ENCODE results near the gene CPAMD8.
"Not testable (repeated sequence)": the region's sequence is repeated elsewhere in the genome, so short reads cannot be mapped to it uniquely, and the experiment has no call there.

Gene CPAMD8

DNA sequence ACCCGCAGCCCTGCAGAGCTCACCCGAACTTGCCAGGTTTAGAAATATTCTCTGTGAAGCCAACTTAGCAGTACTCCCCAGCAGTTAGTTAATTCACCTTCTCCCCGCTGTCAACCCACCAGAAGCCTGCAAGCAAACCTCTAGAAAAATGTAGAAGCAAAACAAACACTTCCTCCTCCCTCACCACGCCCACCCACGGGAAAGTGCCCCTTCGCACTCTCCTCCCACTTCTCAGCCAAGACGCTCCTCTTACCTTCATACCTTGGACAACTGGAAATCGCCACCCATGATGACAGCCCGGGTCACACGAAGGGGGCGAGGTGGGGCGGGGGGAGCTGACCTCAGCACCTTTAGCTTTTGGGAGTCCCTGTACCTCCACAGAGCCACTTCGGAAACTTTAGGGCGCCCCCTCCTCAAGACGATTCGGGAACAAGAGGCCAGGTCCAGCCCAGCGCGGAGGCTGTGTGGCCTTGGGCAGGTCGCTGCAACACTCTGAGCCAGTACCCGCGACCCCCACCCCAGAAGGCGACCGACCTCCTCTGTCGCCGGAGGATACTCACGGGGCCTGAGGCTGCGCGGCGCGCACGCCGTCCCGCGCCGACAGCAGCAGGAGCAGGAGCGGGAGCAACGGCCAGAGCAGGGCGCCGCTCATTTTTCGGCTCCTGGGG lies 485 bp downstream of the CPAMD8 start:
- FAIRE-seq: no peak
- TF ChIP-seq, protein P1, sequence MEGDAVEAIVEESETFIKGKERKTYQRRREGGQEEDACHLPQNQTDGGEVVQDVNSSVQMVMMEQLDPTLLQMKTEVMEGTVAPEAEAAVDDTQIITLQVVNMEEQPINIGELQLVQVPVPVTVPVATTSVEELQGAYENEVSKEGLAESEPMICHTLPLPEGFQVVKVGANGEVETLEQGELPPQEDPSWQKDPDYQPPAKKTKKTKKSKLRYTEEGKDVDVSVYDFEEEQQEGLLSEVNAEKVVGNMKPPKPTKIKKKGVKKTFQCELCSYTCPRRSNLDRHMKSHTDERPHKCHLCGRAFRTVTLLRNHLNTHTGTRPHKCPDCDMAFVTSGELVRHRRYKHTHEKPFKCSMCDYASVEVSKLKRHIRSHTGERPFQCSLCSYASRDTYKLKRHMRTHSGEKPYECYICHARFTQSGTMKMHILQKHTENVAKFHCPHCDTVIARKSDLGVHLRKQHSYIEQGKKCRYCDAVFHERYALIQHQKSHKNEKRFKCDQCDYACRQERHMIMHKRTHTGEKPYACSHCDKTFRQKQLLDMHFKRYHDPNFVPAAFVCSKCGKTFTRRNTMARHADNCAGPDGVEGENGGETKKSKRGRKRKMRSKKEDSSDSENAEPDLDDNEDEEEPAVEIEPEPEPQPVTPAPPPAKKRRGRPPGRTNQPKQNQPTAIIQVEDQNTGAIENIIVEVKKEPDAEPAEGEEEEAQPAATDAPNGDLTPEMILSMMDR (IDR thresholded peaks at IDR 0.05; ENCODE audit: insufficient read depth, missing control alignments): no peak
- DNase-seq (ENCODE audit: insufficient read length, low spot score): no peak

DNA sequence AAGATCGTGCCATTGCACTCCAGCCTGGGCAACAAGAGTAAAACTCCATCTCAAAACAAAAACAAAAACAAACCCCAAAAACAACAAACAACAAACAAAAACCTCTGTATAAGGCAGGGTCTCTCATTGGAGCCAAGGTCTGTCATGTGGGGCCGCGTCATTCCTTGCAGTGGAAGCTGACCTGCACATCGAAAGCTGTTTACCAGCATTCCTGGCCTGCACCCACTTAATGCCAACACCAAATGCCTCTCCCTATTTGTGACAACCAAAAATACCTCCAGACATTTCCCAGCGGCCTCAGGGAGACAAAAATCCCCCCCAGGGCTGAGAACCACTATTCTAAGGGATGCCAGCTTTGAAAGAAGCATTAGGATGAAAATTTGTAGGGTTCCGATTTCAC lies 1.2 kb downstream of the CPAMD8 start:
- FAIRE-seq (no peak), DNase-seq (ENCODE audit: insufficient read length, low spot score) (no peak)
- TF ChIP-seq, protein P1 (IDR thresholded peaks at IDR 0.05; ENCODE audit: insufficient read depth, missing control alignments): no peak

DNA sequence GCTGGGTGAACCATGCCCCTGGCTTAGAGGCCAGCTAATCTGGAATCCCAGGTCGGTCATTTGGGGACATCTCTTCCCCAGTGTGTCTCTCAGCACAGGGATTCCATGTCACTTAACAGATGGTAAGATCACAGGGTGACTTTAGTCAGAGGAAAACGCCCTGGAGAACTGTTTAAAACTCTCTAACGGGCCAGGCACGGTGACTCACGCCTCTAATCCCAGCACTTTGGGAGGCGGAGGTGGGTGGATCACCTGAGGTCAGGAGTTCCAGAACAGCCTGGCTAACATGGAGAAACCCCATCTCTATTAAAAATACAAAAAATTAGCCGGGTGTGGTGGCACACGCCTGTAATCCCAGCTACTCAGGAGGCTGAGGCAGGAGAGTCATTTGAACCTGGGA lies 1.7 kb downstream of the CPAMD8 start:
- not testable (repeated sequence) for DNase-seq (ENCODE audit: insufficient read length, low spot score); FAIRE-seq

DNA sequence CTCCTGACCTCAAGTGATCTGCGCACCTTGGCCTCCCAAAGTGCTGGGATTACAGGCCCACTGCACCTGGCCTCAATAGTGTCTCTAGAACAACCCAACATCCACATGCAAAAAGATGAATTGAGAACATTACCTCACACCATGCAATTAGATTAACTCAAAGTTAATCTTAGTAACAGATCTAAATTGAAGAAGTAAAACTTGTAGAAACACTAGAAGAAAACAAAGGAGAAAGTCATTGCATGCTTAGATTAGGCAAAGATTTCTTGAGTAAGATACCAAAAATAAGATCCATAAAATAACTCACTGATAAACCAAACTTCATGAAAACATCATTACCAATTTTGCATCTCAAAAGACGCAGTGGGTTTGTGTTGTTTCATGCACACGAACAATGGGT lies 2.8 kb downstream of the CPAMD8 start:
- DNase-seq (ENCODE audit: insufficient read length, low spot score) (no peak), FAIRE-seq (no peak)

DNA sequence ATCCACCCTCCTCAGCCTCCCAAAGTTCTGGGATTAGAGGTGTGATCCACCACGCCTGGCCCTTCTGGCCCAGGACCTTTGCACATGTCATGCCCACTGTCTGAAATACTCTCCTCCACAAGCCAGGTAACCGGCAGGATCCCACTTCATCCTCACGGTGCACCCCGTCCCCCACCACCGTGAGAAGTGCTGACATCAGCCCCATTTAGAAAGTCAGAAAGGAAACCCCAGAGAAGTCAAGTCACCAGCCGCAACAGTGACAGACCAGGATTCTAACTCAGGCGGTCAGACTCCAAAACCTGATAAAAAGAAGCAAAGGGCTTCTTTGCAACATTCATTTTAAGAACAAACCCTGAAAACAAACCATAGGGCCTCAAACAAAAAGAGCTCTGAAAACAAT lies 3.9 kb downstream of the CPAMD8 start:
- TF ChIP-seq, protein P1 (IDR thresholded peaks at IDR 0.05; ENCODE audit: insufficient read depth, missing control alignments): no peak
- DNase-seq (ENCODE audit: insufficient read length, low spot score) (no peak), FAIRE-seq (no peak)

More for the DNA sequence above, 2.8 kb downstream of the CPAMD8 start:
- TF ChIP-seq, protein P1 (IDR thresholded peaks at IDR 0.05; ENCODE audit: insufficient read depth, missing control alignments): no peak

DNA sequence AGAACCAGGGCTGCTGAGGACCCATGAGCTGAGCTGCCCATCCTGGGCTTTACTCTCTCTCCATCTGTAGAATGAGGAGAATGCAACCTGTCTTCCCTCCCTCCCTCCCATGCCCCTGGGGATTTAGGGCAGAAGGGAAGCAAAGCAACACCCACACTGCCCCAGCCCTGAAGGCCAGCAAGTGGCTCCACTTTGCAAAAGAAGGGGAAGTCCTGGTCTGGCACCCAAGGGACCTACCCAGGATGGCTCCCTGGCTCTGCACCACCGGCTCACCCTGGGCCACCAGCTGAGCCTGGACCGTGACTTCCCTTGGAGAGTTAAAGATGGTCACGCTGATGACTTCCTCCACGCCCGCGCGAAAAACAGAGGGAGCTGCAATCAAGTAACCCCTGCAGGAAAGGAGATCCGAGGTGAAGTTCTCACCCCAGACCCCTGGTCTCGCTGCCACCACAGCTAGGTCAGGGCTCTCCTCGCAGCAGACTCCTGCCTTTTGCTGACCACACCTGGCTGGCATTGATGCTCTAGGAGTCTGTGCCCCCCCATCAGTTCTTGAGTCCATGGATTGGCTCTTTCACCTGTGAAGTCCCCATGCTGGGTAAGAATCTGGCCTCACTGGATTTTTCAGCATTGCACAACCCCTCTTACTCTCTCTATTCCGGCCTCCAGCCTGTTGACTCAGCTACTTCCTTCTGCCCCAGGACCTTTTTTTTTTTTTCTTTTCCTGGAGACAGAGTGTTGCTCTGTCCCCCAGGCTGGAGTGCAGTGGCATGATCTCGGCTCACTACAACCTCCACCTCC lies 4.6 kb downstream of the CPAMD8 start:
- DNase-seq (ENCODE audit: insufficient read length, low spot score) (no peak), FAIRE-seq (no peak)
- TF ChIP-seq, protein P1 (IDR thresholded peaks at IDR 0.05; ENCODE audit: insufficient read depth, missing control alignments): no peak

DNA sequence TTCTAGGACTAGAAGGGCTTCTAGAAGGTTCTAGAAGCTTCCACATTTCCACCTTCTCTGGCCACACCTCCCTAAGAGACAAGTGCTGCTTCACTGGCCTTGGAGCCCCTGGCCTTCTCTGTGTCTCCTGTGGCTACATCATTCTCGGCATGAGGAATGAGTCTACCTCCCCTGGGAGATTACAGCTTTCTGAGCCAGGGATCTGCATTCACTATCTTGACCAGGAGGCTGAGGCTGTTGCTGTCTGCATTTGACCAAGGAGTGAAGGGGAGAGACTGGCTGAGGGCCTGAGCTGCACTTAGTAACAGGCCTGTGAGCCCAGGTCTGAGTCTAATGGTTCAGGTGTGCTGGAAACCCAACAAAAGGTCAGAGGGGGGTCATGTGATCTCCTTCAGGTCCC lies 5.3 kb downstream of the CPAMD8 start:
- TF ChIP-seq, protein P1 (IDR thresholded peaks at IDR 0.05; ENCODE audit: insufficient read depth, missing control alignments): no peak
- DNase-seq (ENCODE audit: insufficient read length, low spot score) (no peak), FAIRE-seq (no peak)

Data from D721Med (cell line).